HG03439 (cell line): ENCODE measurements around the gene DPYSL5.

Experiments
- ATAC-seq: cut with Tn5 transposase; IDR thresholded peaks from one replicate; pipeline ENCODE4 v1.9.1; 2021; ENCODE audit warnings: mild to moderate bottlenecking, moderate library complexity; ENCODE audit not compliant: unreplicated experiment

The DPYSL5 gene

GRCh38 chr2:26898480-26899078 lies 50.6 kb downstream of the DPYSL5 start:
- ATAC-seq = no peak

- ATAC-seq = no peak
Measured at GRCh38 chr2:26899500-26900164, 51.7 kb downstream of the DPYSL5 start.

GRCh38 chr2:26900831-26901321 lies 52.9 kb downstream of the DPYSL5 start:
- no peak for ATAC-seq

- ATAC-seq = no peak
Measured at GRCh38 chr2:26901326-26902183, 53.6 kb downstream of the DPYSL5 start.

DNA sequence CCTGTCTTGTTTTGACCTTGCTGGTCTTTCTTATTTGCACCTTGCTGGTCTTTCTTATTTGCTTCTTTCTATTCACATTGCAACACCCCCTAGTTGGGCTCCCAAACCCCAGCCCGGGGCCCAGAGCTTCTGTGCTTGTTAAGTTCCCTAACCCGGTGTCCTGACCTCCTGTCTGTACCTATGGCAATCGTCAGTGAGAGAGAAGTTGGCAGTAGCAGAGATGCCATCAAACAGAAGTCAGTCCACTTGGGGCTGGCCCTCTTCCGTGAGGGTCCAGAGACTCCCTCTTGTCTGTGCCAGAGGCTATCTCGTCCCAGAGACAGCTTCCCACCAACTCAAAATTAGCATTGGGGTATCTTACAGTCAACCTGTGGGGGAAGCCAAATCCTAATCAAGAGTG lies 55.7 kb downstream of the DPYSL5 start:
- no peak for ATAC-seq

GRCh38 chr2:26904839-26905238 lies 56.9 kb downstream of the DPYSL5 start:
- no peak for ATAC-seq

GRCh38 chr2:26905341-26906198 lies 57.6 kb downstream of the DPYSL5 start:
- ATAC-seq = no peak

DNA sequence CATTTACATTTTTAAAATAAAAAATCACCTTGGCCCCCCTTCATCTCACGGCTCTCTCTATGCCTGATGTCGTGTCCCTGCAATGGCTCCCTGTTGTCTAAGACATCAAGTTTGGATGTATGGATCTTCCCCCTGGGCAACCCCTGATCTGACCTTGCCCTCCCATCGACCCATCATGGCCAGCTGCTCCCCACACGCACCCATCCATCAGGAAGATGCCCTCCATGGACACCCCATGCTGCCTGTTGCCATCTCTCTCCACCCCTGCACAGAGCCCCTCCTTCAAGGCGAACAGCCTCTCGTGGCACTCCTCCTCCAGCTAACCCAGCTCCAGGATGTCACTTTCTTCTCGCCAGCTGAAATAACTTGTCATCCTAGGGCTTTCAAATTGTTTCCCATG lies 59.5 kb downstream of the DPYSL5 start:
- no peak for ATAC-seq

GRCh38 chr2:26910176-26910575 lies 62.2 kb downstream of the DPYSL5 start:
- ATAC-seq = no peak

- no peak for ATAC-seq
Measured at GRCh38 chr2:26911911-26912861, 64.3 kb downstream of the DPYSL5 start.

- ATAC-seq = no peak
Measured at GRCh38 chr2:26913606-26913998, 65.7 kb downstream of the DPYSL5 start.

DNA sequence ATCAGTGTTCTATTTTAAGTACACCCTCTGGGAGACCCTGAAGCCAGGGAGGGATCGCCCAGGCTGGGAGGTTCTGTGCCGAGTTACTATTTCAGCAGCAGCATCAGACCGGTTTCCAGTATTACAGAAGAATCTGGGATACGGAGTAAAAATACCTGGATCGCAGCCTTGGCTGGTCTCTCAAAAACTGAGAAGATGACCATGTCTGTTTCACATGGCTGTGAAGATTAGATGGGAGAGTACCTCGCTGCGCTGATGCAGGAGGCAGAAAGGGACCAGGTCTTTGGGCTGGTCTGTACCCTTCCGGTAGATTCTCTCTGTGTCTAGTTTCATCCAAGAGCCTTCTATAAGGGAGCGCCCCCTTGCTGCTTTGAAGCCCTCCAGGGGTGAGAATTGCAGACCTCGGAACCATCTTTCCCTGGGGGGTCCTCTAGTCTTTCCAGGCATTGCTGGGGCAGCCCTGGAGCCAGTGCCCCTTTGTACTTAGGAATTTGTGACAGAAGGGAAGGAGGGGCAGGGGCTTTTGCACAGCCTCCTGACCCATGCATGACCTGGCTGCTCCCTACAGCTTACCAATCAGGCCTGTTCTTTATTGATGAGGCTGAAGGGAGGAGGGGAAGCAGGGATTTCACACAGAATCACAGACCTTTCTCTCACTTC lies 66.2 kb downstream of the DPYSL5 start:
- no peak for ATAC-seq

DNA sequence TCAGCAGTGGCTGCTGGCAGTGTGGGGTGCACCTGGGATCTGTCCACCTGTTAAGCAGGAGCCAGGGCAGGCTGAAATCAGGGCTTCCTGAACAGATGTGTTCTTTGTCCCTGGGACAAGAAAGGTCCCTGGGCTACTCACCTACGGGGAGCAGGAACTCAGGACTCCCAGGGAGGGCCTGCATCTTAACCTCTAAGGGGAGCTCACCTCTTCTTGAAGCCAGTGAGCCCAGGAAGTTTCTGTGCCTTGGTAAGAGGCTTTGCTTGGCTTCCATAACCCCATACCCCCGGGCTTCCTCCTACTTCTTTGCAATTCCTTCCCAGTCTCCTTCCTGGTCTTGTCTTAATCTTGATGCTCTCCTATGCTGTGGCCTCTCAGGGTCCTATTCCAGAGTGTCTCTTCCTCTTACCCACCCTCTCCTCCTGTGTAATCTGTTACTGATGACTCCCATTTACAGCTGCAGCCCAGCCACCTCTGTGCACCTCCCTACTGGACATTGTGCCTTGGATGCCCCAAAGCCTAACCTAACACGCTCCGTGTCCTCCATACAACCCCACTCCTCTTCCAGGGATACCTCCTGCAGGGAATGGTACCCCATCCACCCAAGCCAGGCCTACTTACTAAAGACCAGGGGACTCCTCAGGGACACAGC lies 66.9 kb downstream of the DPYSL5 start:
- ATAC-seq = no peak

- ATAC-seq = no peak
Measured at GRCh38 chr2:26915316-26915715, 67.4 kb downstream of the DPYSL5 start.

DNA sequence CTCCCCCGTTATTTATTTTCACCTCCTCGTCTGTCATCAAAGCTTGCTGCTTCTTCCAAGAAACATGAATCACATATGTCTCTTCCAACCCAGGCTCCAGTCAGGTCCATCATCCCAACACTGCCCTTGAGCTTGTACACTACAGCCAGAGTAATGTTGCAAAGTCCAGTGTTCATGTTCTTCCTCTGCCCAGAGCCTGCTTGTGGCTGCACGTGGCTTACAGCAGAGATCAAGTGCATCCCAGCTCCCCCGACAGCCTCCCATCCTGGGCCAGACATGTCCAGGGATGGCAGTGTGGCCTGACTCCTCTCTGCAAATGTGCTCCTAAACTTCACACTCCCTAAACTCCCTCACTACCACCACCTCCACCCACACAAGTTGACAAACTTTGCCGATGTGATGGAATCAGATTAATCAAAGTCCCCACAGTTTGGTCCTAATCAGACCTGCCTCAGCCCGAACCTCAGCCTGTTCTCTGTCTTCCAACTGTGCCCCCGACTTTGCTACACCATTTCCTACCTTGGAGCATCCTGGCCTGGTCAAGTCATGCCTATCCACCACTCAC lies 68.3 kb downstream of the DPYSL5 start:
- ATAC-seq = no peak

DNA sequence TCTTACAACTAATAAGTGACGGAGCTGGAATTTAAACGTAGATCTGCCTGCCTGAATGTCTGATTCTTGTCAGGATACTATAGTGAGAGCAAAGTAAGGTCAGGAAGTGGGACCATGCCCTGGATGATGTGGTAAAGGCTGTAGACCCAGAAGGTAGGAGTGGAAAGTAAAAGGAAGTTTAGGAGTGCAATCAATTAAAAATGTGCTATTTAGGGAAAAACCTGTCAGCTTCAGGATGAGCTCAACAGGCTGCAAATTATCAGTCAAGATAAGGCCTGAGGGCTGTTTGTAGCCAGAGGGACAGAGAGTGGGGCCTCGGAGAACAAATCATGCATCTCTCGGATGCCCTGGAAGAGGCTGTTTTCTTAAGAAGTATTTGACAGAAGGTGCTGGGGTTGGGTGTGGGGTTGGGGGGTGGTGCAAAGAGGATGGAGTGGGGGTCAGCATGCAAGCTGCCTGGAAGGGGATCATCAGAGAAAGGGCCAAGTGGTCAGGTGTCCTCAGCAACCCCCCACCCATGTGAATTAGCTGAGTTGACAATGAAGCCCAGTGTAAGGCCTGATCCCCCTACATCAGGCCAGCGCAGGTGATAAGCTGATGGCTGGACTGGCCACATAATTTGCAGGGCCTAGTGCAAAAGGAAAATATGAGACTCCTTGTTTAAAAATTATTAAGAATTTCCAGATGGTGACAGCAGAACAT lies 69.4 kb downstream of the DPYSL5 start:
- no peak for ATAC-seq

DNA sequence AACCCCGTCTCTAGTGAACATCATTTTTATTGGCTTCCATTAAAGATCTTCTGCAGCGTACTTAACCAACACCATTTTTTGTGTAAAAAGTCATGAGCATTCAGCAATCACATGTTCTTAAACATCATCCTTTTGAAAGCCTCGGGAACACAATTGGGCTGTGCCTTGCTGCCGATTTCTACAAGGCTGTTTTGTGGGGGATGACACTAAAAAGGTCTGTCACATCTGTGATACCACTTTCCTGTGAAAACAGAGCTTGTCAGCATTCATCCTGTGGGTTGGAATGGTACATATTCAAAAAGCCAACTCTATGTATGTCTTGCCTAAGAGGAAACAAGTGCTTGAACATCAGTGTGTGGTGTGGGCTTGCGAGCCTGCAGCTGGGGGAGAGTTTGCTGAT lies 73.4 kb downstream of the DPYSL5 start:
- ATAC-seq = no peak
